Measurements from ENCODE around the gene COL9A3. TPM values are rescaled to one million over a fixed set of nuclear protein-coding genes. Genes with fewer than 3 reads are reported as not detected.

COL9A3 gene
- total RNA-seq, 1 experiment from 2014 or later: not detected

DNA sequence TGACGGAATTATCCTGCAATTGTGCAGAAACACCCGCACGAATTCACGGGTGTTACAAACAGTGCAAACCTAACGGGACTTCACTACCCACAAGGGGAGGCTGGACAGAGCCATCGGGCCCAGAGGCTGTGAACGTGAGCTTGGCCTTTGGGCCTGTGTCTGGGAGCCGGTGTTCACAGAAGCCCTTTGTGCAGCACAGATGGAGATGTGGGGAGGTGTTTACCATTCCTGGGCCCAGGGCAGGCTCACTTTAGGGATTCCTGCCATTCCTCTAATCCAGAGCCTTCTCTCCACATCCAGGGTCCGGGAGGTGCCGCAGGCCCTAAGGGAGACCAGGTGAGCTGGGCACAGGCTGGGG is 15.0 kb downstream of the COL9A3 start:
- H3K27ac ChIP-seq: no peak overlapping the region
- no peaks in the 10 kb centered on the region for H3K36me3 ChIP-seq
- no peak overlapping the region for H3K4me3 ChIP-seq
- H3K27me3 ChIP-seq (replicated peaks): no peaks in the 10 kb centered on the region; the same call in 1 of the 2 replicates
- H3K4me1 ChIP-seq (replicated peaks): no peaks in the 10 kb centered on the region
- no peaks in the 10 kb centered on the region for H3K9me3 ChIP-seq (replicated peaks)
- no peak for DNase-seq (ENCODE audit: low read depth in 1 of 2, low spot score in 2 of 2)

DNA sequence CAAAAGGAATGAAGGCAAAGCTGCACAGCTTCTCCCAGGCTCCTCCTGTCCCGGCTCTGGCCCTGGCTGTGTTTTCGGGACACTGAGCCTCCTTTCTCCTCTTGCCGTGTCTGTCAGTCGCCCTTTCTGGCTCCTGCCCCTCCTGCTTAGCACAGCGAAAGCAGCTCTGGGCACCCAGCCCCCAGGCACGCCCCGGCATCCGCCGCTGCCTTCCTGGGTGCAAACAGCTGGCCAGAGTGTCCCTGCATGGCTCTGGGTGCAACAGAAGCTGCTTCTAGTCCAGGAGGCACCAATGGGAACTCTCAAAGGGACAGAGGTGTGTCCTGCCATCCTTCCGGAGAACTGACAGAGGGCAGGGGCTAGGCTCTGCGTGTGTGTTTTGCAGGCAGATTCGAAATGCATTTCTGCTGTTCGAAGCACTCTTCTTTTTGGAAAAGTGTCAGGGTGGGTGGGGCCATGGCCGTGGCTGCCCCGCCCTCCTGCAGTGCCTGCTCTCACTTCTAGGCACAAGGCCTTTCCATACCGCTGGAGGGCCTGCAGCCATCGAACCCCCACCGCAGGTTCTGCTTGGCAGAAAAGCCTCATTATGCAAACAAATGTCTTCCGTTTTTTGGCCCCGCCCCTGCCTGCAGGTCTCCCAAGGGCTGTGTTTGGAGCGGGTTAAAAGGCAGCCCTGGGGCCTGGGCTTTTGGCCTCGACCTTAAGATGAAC is 15.5 kb downstream of the COL9A3 start:
- H3K36me3 ChIP-seq: no peaks in the 10 kb centered on the region
- no peak for DNase-seq (ENCODE audit: low read depth in 1 of 2, low spot score in 2 of 2)
- H3K27me3 ChIP-seq (replicated peaks): no peaks in the 10 kb centered on the region; the same call in 1 of the 2 replicates

DNA sequence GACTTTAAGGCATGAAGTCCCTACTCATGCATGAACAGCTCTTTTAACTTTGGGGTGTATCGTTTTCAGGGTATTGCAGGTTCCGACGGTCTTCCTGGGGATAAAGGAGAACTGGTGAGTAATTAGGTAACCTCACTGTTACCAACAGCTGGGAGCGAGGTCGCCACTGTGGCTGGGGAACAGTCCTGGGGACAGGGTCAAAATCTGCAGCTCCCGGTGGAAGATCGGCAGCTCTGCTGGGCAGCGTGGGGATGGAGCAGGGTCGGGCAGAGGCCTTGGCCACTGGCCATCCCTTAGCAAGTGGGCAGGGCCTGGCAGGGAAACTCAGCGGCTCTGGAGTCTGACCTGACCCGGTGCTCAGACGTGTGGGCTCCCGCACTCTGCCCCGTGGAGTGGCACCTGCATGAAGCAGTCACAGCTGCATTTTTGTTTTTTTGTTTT is 16.1 kb downstream of the COL9A3 start:
- H3K27ac ChIP-seq: no peak overlapping the region
- no peaks in the 10 kb centered on the region; the same call in 1 of the 2 replicates for H3K27me3 ChIP-seq (replicated peaks)
- no peaks in the 10 kb centered on the region for H3K4me1 ChIP-seq (replicated peaks)

More for the DNA sequence above, 15.5 kb downstream of the COL9A3 start:
- no peak overlapping the region for H3K27ac ChIP-seq
- H3K9me3 ChIP-seq (replicated peaks): no peaks in the 10 kb centered on the region
- H3K4me3 ChIP-seq: no peak overlapping the region
- H3K4me1 ChIP-seq (replicated peaks): no peaks in the 10 kb centered on the region

DNA sequence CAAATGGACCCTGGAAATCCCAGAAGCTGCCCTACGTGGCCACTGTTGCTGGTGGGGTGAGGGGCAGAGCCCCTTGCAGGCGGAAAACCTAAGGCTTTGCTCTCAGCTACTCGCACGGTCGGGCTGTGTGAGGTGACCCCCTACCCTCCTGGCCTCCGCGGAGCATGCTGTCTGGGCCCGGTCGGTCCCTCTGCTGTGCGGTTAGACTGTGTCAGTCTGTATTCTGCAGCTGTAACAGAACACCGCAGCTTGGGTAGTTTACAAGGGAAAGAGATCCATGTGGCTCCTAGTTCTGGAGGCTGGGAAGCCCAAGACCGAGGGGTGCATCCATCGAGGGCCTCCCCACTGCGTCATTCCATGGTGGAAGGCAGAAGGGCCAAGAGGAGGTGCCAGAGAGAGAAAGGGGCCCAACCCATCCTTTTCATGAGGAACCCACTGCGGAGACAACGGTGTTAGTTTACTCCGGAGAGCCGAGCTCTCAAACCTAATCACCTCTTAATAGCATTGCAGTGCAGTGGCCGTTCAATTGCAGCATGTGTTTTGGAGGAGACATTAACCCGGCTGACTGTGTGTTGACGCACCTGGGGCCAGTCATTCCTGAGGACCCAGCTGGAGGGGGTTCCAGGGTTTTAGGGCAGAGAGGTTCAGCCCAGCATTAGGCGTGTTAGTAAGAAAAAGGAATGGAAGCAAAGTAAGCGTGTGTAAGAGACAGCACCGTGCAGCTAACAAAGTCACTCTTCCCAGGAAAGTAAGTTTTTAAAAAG is 18.3 kb downstream of the COL9A3 start:
- no peaks in the 10 kb centered on the region for H3K36me3 ChIP-seq
- no peaks in the 10 kb centered on the region; the same call in 1 of the 2 replicates for H3K27me3 ChIP-seq (replicated peaks)
- no peak overlapping the region for H3K27ac ChIP-seq
- no peak overlapping the region for H3K4me3 ChIP-seq
- H3K4me1 ChIP-seq (replicated peaks): no peaks in the 10 kb centered on the region
- no peak for DNase-seq (ENCODE audit: low read depth in 1 of 2, low spot score in 2 of 2)
- no peaks in the 10 kb centered on the region for H3K9me3 ChIP-seq (replicated peaks)

More for the DNA sequence above, 16.1 kb downstream of the COL9A3 start:
- DNase-seq (ENCODE audit: low read depth in 1 of 2, low spot score in 2 of 2): no peak
- Histone ChIP-seq H3K4me3 (no peak overlapping the region), H3K36me3 (no peaks in the 10 kb centered on the region), H3K9me3 (replicated peaks) (no peaks in the 10 kb centered on the region)

DNA sequence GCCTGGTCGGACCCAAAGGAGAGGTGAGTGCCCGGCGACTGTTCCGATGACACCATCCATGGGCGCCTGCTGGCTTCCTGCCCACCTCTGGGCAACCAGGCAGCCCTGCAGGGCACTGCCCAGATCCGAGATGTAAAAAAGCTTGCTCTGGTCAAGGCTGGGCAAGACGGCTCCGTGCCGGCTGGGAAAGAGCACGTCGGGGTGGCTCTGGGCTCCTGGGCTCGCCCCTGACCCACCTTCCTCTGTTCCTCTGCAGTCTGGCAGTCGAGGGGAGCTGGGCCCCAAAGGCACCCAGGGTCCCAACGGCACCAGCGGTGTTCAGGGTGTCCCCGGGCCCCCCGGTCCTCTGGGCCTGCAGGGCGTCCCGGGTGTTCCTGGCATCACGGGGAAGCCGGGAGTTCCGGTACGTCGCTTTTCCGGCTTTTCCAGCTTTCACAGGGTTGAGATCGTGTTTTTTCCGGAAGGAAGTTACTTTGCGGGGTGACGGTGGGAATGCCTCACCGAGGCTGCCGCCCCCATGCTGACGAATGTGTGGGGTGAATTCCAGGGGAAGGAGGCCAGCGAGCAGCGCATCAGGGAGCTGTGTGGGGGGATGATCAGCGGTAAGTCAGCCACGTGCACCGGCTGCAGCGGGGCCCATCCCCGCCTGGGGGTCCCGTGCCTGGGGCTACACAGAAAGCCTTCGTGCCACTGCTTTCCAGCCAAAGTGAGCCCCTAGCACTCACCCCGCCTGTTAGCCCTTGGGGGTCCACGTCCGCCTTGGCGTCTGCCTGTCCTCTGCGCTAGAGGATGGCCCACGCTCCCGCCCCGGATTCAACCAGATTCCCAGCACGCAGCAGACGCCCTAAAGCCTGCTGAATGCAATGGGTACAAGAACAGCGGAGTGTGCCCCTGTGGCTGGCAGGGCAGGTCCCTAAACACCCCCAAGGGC is 19.3 kb downstream of the COL9A3 start:
- H3K4me3 ChIP-seq: no peak overlapping the region
- H3K9me3 ChIP-seq (replicated peaks): no peaks in the 10 kb centered on the region
- H3K4me1 ChIP-seq (replicated peaks): no peaks in the 10 kb centered on the region
- H3K36me3 ChIP-seq: no peaks in the 10 kb centered on the region
- no peak overlapping the region for H3K27ac ChIP-seq
- DNase-seq (ENCODE audit: low read depth in 1 of 2, low spot score in 2 of 2): no peak
- H3K27me3 ChIP-seq (replicated peaks): no peaks in the 10 kb centered on the region; the same call in 1 of the 2 replicates

DNA sequence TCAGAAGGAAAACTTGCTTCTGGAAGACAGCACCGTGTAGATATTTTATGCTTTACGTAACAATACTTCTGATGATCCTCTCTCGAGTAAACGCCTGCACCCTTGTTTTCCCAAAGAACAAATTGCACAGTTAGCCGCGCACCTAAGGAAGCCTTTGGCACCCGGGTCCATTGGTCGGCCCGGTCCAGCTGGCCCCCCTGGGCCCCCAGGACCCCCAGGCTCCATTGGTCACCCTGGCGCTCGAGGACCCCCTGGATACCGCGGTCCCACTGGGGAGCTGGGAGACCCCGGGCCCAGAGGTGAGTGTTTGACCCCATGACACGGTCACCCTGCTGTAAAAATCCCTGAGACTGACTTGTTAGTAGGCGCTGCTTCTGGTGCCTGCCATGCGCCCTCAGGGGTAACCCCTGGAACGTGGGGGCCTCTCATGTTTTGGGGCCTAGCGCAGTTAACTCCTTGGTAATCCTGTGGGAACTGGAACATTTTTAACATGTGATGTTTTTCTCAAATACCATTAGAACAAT is 20.2 kb downstream of the COL9A3 start:
- H3K27me3 ChIP-seq (replicated peaks): no peaks in the 10 kb centered on the region; the same call in 1 of the 2 replicates
- DNase-seq (ENCODE audit: low read depth in 1 of 2, low spot score in 2 of 2): no peak

DNA sequence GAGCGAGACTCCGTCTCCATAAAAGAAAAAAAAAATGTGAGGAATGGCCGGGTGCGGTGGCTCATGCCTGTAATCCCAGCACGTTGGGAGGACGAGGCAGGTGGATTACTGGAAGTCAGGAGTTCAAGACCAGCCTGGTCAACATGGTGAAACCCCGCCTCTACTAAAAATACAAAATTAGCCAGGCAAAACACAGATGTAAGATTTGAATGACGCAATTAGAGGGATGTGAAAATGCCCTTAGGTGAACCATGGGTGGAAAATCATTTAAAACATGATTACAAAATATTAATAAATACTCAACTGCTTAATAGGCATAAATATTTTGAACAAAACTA is 20.9 kb downstream of the COL9A3 start:
- H3K27me3 ChIP-seq (replicated peaks): no peaks in the 10 kb centered on the region; the same call in 1 of the 2 replicates

More for the DNA sequence above, 20.2 kb downstream of the COL9A3 start:
- Histone ChIP-seq H3K4me3 (no peak overlapping the region), H3K27ac (no peak overlapping the region), H3K9me3 (replicated peaks) (no peaks in the 10 kb centered on the region), H3K4me1 (replicated peaks) (no peaks in the 10 kb centered on the region), H3K36me3 (no peaks in the 10 kb centered on the region)

DNA sequence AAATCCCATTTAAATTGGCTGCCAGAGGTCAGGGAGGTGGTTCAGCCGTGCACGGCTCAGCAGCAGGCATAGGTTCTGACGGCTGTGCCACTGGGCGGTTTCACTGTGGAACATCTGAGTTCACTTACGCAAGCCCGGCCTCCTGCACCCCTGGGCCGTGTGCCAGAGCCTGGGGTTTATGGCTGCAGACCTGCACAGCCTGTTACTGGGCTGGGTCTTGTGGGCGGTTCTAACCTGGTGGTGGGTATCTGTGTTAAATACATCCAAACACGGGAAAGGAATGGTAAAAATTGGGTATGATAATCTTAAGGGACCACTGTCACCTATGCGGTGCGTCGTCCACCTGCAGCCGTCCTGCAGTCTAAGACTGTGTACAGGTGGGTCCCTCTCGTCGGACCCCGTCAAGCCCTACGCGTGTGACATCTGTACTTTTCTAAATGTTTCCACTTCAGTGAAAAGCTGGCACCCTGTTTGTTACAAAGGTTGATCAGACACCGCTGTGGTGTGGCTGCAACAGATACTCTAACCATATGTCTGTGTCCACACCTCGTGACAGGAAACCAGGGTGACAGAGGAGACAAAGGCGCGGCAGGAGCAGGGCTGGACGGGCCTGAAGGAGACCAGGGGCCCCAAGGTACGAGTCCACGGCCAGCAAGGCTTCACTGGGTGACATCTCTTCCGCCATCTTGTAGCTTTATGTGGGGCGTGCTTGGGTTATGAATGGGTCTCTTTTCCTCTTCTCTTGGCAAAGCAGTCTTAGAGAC is 21.5 kb downstream of the COL9A3 start:
- Histone ChIP-seq H3K9me3 (replicated peaks) (no peaks in the 10 kb centered on the region), H3K4me3 (no peak overlapping the region), H3K36me3 (no peaks in the 10 kb centered on the region), H3K27ac (no peak overlapping the region), H3K27me3 (replicated peaks) (no peaks in the 10 kb centered on the region; the same call in 1 of the 2 replicates), H3K4me1 (replicated peaks) (no peaks in the 10 kb centered on the region)
- no peak for DNase-seq (ENCODE audit: low read depth in 1 of 2, low spot score in 2 of 2)

More for the DNA sequence above, 20.9 kb downstream of the COL9A3 start:
- Histone ChIP-seq H3K27ac (no peak overlapping the region), H3K9me3 (replicated peaks) (no peaks in the 10 kb centered on the region), H3K4me1 (replicated peaks) (no peaks in the 10 kb centered on the region), H3K4me3 (no peak overlapping the region), H3K36me3 (no peaks in the 10 kb centered on the region)
- DNase-seq (ENCODE audit: low read depth in 1 of 2, low spot score in 2 of 2): no peak

DNA sequence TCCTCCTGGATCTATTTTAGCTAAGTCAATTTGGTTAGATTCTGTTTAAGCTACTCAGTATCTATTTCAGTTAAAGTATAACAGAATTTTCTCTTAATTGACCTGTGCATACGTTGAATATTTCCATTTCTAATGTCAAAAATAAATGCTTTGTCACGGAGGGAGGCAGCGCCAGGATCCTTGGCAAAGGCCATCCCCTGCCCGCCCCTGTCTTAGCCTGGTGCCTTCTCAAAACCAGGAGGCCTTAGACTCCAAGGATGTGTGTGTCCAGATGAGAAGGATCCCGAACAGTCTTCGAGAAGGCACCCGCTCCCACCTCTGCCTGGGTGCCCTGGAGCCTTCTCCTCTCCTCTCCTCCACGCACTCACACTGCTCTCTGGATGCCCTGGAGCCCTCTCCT is 22.4 kb downstream of the COL9A3 start:
- no peaks in the 10 kb centered on the region; the same call in 1 of the 2 replicates for H3K27me3 ChIP-seq (replicated peaks)
- no peak overlapping the region for H3K4me3 ChIP-seq
- DNase-seq (ENCODE audit: low read depth in 1 of 2, low spot score in 2 of 2): no peak

DNA sequence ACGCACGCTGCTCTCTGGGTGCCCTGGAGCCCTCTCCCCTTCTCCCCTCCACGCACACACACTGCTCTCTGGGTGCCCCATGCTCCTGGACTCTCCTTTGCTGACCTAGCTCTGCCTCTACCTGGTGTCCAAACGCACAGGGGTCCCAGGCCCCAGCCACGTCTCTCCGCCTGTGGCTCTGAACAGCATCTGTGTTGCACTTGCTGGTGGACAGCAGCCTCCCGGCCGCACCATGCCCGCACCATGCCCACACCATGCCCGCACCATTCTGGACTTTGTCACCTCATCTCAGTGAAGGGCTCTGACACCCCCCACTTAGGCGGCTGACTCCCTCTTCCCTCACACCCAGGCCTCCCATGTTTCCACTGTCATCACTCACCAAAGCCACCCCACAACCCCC is 23.0 kb downstream of the COL9A3 start:
- no peak overlapping the region for H3K27ac ChIP-seq
- H3K4me3 ChIP-seq: no peak overlapping the region
- peak in 1 of 2 experiments; percentile 39 for DNase-seq (ENCODE audit: low read depth in 1 of 2, low spot score in 2 of 2)
- H3K9me3 ChIP-seq (replicated peaks): no peaks in the 10 kb centered on the region
- H3K4me1 ChIP-seq (replicated peaks): 0 out of 2 replicates have a peak, but pooled peaks cover 4% of the 10 kb centered on the region
- H3K27me3 ChIP-seq (replicated peaks): no peaks in the 10 kb centered on the region; the same call in 1 of the 2 replicates
- H3K36me3 ChIP-seq: no peaks in the 10 kb centered on the region

More for the DNA sequence above, 22.4 kb downstream of the COL9A3 start:
- no peak overlapping the region for H3K27ac ChIP-seq
- H3K9me3 ChIP-seq (replicated peaks): no peaks in the 10 kb centered on the region
- no peaks in the 10 kb centered on the region for H3K36me3 ChIP-seq
- H3K4me1 ChIP-seq (replicated peaks): 0 out of 2 replicates have a peak, but pooled peaks cover 4% of the 10 kb centered on the region

DNA sequence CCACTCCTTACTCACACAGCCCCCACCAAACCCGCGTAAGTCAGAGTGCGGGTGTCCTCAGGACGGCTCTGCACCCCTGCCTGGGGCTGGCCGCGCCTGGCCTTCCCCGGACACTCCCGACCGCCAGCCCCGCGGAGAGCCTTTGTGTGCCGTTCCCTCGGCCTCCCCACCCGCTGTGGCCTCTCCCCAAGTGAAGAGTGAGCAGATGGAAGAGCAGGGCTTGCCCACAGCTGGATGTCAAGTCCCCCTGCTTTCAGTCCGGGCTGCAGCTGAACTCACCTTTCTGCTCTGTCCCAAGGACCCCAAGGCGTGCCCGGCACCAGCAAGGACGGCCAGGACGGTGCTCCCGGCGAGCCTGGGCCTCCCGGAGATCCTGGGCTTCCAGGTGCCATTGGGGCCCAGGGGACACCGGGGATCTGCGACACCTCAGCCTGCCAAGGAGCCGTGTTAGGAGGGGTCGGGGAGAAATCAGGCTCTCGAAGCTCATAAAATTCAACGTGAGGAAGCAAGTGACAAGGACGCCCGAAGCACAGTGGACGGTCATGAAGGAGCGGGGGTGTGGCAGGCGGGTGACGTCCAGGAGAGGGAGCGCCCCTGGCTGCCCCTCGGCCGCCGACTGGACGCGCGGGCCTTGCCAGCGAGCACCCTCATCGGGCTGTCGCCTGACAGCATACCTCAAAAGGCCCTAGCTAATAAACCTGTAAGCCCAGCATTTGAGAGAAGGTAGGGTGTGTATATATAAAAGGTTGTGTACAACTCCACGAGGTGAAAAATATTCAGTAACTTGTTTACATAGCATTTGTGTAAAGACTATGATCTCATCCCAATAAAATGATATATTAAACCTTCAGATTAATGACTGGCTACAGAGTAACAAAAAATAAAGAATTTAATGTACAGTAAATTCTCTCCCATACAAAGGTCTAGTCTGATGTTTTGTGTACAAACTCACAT is 23.7 kb downstream of the COL9A3 start:
- Histone ChIP-seq H3K27me3 (replicated peaks) (no peaks in the 10 kb centered on the region; the same call in 1 of the 2 replicates), H3K9me3 (replicated peaks) (no peaks in the 10 kb centered on the region), H3K4me1 (replicated peaks) (0 out of 2 replicates have a peak, but pooled peaks cover 4% of the 10 kb centered on the region), H3K27ac (no peak overlapping the region), H3K4me3 (no peak overlapping the region), H3K36me3 (0 out of 2 replicates have a peak, but pooled peaks cover under 1% of the 10 kb centered on the region)
- DNase-seq (ENCODE audit: low read depth in 1 of 2, low spot score in 2 of 2): no peak
